ENCODE data around the gene PI4K2B.
"Not testable (repeated sequence)": the region's sequence is repeated elsewhere in the genome, so short reads cannot be mapped to it uniquely, and the experiment has no call there.

- TF ChIP-seq TCF4 (CRISPR knock-in tag; IDR thresholded peaks at IDR 0.05; ENCODE audit: borderline replicate concordance); TSHZ2 (CRISPR knock-in tag; IDR thresholded peaks at IDR 0.05); CSDC2 (CRISPR knock-in tag; IDR thresholded peaks at IDR 0.05); ISL1 (CRISPR knock-in tag; IDR thresholded peaks at IDR 0.05); PATZ1 (CRISPR knock-in tag; IDR thresholded peaks at IDR 0.05; ENCODE audit: borderline replicate concordance); ZNF8 (CRISPR knock-in tag; IDR thresholded peaks at IDR 0.05); OSR1 (CRISPR knock-in tag; IDR thresholded peaks at IDR 0.05); CREB5 (CRISPR knock-in tag; IDR thresholded peaks at IDR 0.05; ENCODE audit: low read depth): not testable (repeated sequence)
These were observed 15.7 kb downstream of the PI4K2B start for GRCh38 chr4:25249494-25249893.
